ENCODE results near the gene SND1.

DNA sequence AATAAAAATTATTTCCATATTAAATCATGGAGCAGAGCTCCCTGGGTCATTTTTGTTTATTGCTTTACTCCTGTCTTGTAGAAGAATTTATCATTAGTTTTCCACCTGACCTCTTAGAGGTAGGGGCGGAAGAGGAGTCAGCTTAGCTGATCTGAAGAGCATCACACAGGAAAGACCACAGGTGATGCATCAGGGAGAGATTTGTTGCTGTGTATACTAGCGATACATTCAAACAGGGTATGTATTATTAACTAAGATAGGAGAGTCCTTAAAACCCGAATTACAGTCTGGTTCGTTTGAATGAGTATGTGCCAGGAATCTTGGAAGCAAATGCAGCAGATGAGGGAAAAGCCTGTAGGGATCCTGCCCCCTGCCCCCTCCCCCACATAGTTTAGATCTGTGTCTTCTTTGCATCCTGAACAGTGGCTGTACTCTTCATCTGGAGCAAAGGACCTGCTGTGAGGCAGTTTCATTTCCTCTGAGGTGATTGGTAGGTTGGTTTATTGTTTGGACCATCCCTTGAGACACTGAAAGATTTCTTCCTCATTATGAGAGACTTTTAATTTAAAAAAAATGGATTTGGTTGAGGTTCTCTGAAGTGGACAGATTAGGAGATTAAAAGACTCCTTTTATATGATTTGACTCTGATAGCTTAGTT lies 177.0 kb downstream of the SND1 start:
- TF ChIP-seq CHD2 (IDR thresholded peaks at IDR 0.05; ENCODE audit: borderline replicate concordance, low read depth, low read length), result no peak
- TF ChIP-seq POLR2AphosphoS2 (IDR thresholded peaks at IDR 0.05; ENCODE audit: low read depth, low read length), result no peak

Data from GM12878 (cell line).